Transverse colon (tissue), 4 donors: ENCODE results near the gene TAAR2. TPM values are rescaled to one million over a fixed set of nuclear protein-coding genes. Genes with fewer than 3 reads are reported as not detected.
"Not testable (repeated sequence)": the region's sequence is repeated elsewhere in the genome, so short reads cannot be mapped to it uniquely, and the experiment has no call there.

ENCODE experiments used
- DNase-seq: peaks from one replicate; pipeline ENCODE4 v3.0.0-alpha.2; 2019
- H3K27ac ChIP-seq, 4 donors: fragments of 200-600 bp; sonication (generic); 2 replicates each; pipeline ENCODE4 v1.5.1; 2016 to 2018; ENCODE audit warnings: inconsistent platforms in 4 of 4
- H3K27me3 ChIP-seq: fragments of 200-600 bp; sonication (generic); 2 replicates; pipeline ENCODE4 v1.5.1; 2017; ENCODE audit warnings: inconsistent platforms
- H3K36me3 ChIP-seq, 4 donors: fragments of 200-600 bp; sonication (generic); 2 replicates each; pipeline ENCODE4 v1.5.1; 2017 to 2019; ENCODE audit warnings: inconsistent platforms in 4 of 4
- H3K4me1 ChIP-seq, 4 donors: fragments of 200-600 bp; sonication (generic); 2 replicates each; pipeline ENCODE4 v1.5.1; 2017 to 2020; ENCODE audit warnings: inconsistent platforms in 4 of 4
- H3K4me3 ChIP-seq, 4 donors: fragments of 200-600 bp; sonication (generic); 1 replicate in 1 of 4; 2 replicates in 3 of 4; pipeline versions ENCODE4 v1.5.1 to v1.6.1; 2017 to 2019; ENCODE audit warnings: inconsistent platforms in 4 of 4
- H3K9me3 ChIP-seq, 2 donors: fragments of 200-600 bp; sonication (generic); 2 replicates each; pipeline ENCODE4 v1.5.1; 2017 to 2019; ENCODE audit warnings: inconsistent platforms in 2 of 2
- CTCF ChIP-seq, 5 experiments: fragments of 200-600 bp in 3 of 5; fragments of 450-650 bp in 2 of 5; sonication (generic) in 3 of 5; IDR thresholded peaks; 1 replicate in 2 of 5; 2 replicates in 3 of 5; pipeline ENCODE4 v1.5.1; 2016 to 2017; ENCODE audit warnings: antibody characterized with exemption in 5 of 5, inconsistent platforms in 3 of 5, mild to moderate bottlenecking in 2 of 5, moderate library complexity in 1 of 5
- EP300 ChIP-seq: sonication (generic); formaldehyde crosslinking; IDR thresholded peaks from one replicate; pipeline ENCODE4 v1.6.1; 2017; ENCODE audit warnings: antibody characterized with exemption, low read depth
- POLR2A ChIP-seq: fragments of 450-650 bp; IDR thresholded peaks from one replicate; pipeline ENCODE4 v1.6.1; 2016; ENCODE audit warnings: antibody characterized with exemption, mild to moderate bottlenecking, moderate library complexity
- POLR2AphosphoS5 ChIP-seq, 3 donors: sonication (generic); formaldehyde crosslinking; IDR thresholded peaks; one replicate each; pipeline ENCODE4 v1.6.1; 2016; ENCODE audit warnings: antibody characterized with exemption in 3 of 3
- WGBS, 2 donors: methylation state at CpG; one replicate each; pipeline ENCODE4 v1.1.5; 2018; ENCODE audit warnings: low coverage in 1 of 2; 5-methylcytosine and 5-hydroxymethylcytosine counted together
- in situ Hi-C, 4 donors: fragments of 200-750 bp; cut with MboI; loops; one replicate each; pipeline versions ENCODE4 v1.15.0 to v1.15.1; 2017; ENCODE audit warnings: low sequenced_read_pairs in 3 of 4, low pct_ligation_motif_present in 1 of 4, low pct_unique_long_range_greater_than_20kb in 1 of 4
- intact Hi-C: fragments of 100-400 bp; cut with DNase I; formaldehyde crosslinking; loops from one replicate; pipeline ENCODE4 v1.15.1; 2023; ENCODE audit warnings: low total_unique reads
- total RNA-seq, 4 donors: library from RNA; depleted of rRNA; stranded (reverse); fragments of >200 nt; gene quantifications; one replicate each; pipeline ENCODE4 v1.1.0, GENCODE V29; 2016

The TAAR2 gene
- total RNA-seq, 4 donors from 2014 or later: not detected

- Histone ChIP-seq H3K4me3 (no peak overlapping the region), H3K36me3 (no peaks in the 10 kb centered on the region), H3K27me3 (no peaks in the 10 kb centered on the region), H3K4me1 (peaks cover 0 to 13% (median 6%) of the 10 kb centered on the region in 4 donors), H3K27ac (no peak overlapping the region), H3K9me3 (no peaks in the 10 kb centered on the region)
- intact Hi-C loops (loop anchor here (1.0 kb wide), 1 partner anchor 21 kb away; no protein-coding TSS in a partner anchor), in situ Hi-C loops (no loop called here)
- WGBS, 2 donors: 86 to 100% methylated on average over 2 of the region's 2 CpGs
- DNase-seq: no peak
- TF ChIP-seq EP300 (no peak), POLR2AphosphoS5 (IDR thresholded peaks at IDR 0.05) (no peak), CTCF (IDR thresholded peaks at IDR 0.05) (no peak), POLR2A (no peak)
Observed at GRCh38 chr6:132611616-132612015, 12.5 kb downstream of the TAAR2 start.

GRCh38 chr6:132607544-132608233 lies 16.4 kb downstream of the TAAR2 start:
- no peak for DNase-seq
- 85% methylated on average over 5 of the region's 5 CpGs for WGBS, 2 donors

GRCh38 chr6:132604635-132605152 lies 19.4 kb downstream of the TAAR2 start:
- no peaks in the 10 kb centered on the region for H3K36me3 ChIP-seq
- TF ChIP-seq CTCF (IDR thresholded peaks at IDR 0.05) (no peak), EP300 (no peak), POLR2AphosphoS5 (IDR thresholded peaks at IDR 0.05) (no peak), POLR2A (no peak)
- H3K4me1 ChIP-seq: no peaks in the 10 kb centered on the region
- WGBS, 2 donors: 74 to 85% methylated on average over 4 to 8 of the region's 8 CpGs
- in situ Hi-C loops (no loop called here), intact Hi-C loops (no loop called here)
- no peaks in the 10 kb centered on the region for H3K9me3 ChIP-seq
- no peak overlapping the region for H3K27ac ChIP-seq
- H3K27me3 ChIP-seq: no peaks in the 10 kb centered on the region
- no peak overlapping the region for H3K4me3 ChIP-seq
- DNase-seq: no peak

More at GRCh38 chr6:132607544-132608233, 16.4 kb downstream of the TAAR2 start:
- Histone ChIP-seq H3K4me3 (no peak overlapping the region), H3K36me3 (no peaks in the 10 kb centered on the region), H3K27ac (no peak overlapping the region), H3K9me3 (no peaks in the 10 kb centered on the region), H3K27me3 (no peaks in the 10 kb centered on the region), H3K4me1 (peaks cover 0 to 6% (median 2%) of the 10 kb centered on the region in 4 donors)
- in situ Hi-C loops: no loop called here
- intact Hi-C loops: no loop called here
- TF ChIP-seq CTCF (IDR thresholded peaks at IDR 0.05) (no peak), EP300 (no peak), POLR2A (no peak), POLR2AphosphoS5 (IDR thresholded peaks at IDR 0.05) (no peak)

- intact Hi-C loops, H3K9me3 ChIP-seq, DNase-seq, H3K4me1 ChIP-seq, H3K27ac ChIP-seq, in situ Hi-C loops, H3K4me3 ChIP-seq, H3K36me3 ChIP-seq, H3K27me3 ChIP-seq: not testable (repeated sequence)
Observed at GRCh38 chr6:132600900-132601299, 23.2 kb downstream of the TAAR2 start.
